Stimulated activated CD8-positive, alpha-beta memory T cell treated with anti-CD3 and anti-CD28 coated beads, Interleukin-15, amount 100 ng/mL, for 48 hours (primary cell): ENCODE results near the gene RARA.
"Not testable (repeated sequence)": the region's sequence is repeated elsewhere in the genome, so short reads cannot be mapped to it uniquely, and the experiment has no call there.

Source experiments
- DNase-seq, 2 donors: peaks; one replicate each; pipeline ENCODE4 v3.0.0-alpha.2; 2020; ENCODE audit warnings: low read depth in 2 of 2

The RARA gene

GRCh38 chr17:40358323-40359038 is 49.5 kb downstream of the RARA start:
- peak; percentile 76 to 79 for DNase-seq

DNA sequence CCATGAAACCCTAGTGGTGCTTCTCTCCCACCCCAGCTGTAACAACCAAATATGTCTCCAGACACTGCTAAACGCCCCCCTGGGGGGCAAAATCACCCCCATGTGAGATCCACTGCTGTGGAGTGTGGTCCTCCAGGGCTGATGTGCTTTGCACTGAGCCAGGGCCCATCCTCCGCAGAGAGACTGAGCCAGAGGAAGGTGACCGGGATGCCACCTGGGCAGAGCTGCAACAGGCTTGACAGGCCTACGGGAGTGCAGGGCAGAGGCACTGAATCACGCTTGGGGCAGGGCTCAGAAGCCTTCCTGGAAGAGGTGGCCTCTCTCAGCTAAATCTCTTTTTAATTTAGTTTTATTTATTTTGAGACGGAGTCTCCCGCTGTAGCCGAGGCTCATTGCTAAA is 51.1 kb downstream of the RARA start:
- DNase-seq = no peak

DNA sequence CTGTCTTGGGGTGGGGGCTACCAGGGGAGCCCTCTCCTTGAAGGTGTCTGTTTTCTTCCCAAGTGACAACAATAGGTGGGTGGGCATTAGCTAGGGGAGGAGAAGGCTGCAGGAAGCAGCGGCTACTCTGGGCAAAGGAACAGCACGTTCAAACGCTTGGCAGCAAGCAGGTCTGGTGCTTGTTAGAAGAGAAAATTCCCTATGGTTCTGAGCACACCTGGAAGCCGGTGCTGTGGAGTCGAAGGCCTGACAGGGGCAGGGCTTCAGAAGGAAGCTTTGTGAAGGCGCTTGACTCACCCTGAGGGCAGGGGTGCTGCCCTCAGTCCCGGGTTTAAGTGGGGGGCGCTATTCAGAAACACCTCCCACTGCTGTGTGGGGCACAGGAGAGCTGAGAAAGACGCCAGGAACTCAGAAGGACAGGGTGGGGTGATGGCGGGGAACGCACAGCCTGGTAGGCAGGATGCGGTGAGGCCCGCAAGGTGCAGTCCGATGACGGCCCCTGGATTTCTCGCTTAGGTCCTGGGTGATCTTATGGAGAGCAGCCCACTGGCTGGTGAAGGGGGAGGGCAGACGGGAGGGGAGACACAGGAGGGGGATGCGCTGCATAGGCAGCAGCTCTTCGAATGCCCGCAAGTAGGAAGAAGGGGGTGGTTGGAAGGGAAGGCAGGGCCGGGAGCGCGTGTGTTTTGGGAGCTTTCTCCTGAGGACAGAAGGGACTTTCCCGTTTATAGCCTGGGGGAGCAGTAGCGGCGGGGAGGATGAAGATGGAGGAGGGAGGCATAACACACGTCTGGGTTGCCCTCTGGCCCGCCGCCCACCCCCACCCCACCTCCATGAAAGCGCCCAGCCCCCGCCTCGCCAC is 52.3 kb downstream of the RARA start:
- no peak for DNase-seq

DNA sequence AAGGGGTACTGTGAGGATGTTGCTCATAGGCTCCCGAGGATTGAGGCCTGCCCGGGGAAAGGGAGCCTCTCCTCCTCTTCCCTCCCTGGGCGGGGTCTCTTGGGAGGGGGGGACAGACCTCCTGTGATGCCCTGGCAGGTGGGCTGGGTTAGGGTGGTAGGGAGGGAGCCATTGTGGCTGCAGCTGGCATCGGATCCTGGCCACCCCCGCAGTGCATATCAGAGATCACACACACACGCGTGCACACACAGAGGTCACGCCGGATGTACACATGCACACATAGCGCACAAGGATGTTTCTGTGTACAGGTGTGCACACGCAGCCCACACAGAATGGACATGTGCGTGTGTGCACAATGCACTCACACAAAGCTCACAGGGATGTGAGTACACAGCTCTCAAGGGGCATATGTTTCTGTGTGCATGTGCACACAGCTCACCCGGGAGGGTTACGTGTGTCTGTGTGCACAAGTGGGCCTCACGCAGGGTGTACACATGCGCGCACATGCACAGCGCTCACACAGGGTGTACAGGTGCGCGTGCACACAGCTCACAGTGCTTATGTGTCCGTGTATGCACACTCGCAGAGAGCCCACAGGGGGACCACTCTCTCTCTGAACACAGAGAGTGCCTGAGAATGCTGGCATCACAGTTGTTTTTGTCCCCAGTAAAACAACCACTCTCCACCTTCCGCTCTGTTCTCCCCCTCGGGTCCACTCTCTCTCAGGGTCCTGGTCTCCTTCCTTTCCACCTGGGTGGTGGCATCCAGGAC is 53.1 kb downstream of the RARA start:
- no peak for DNase-seq

GRCh38 chr17:40362696-40363110 is 53.7 kb downstream of the RARA start:
- peak; percentile 77 to 79 for DNase-seq

DNA sequence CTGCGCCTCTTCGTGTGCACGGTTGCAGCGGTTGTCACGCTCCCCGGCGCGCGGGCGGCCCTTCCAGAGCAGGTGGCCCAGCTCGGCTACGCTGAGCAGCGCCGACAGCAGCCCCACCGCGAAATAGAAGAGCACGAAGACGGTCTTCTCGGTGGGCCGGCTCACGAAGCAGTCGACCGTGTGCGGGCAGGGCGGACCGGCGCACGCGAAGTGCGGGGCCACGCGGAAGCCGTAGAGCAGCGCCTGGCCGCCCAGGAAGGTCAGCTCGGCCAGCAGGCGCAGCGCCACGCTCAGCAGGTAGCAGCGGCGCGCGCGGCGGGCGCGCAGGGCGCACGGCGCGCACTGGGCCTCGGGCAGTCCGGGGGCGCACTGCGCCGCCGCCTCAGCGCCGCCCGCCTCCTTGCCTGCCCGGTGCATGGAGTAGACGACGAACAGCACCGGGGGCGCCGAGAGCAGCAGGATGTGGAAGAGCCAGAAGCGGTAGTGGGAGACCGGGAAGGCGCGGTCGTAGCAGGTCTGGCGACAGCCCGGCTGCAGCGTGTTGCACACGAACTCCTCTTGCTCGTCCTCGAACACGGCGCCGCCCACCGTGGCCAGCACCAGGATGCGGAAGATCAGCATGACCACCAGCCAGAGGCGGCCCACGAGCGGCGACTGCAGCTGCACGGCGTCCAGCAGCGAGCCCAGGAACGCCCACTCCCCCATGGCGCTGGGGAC is 54.3 kb downstream of the RARA start:
- DNase-seq = no peak

DNA sequence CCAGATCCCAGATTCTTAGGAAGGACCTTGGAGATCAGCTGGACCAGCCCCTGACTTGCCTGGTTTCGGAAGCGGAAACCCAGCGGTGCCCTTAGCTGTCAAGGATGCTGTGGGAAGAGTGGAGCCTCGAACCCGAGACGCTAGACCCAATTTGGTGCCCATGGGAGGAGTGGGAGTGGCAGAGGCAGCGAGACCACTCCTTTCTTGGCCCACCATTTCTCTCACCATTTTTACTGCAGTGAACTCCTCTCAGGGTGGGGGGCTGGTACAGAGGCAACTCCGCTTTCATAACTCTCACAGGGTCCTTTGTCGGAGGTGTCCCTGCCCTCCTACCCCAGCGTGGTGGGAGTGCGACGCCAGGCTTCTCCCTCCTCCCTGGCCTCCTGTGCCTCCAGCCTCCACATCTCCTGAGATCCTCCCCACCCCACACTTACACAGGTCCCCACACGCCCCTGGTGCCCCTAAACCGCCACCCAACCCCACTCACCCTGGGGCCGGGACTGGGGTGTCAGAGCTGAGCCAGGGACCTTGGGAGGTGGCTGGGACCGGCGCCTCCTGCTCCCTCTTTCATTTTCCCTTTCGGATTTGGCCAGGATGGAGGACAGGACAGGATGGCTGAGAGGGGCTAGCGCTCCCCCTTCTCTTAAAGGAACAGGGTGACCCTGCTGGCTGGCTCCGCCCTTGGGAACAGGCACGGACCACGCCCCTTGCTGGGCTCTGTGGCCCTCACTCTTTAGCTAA is 55.3 kb downstream of the RARA start, which contains the start of gene GJD3:
TSS of gene GJD3 (minus strand) at position 617 of the 741 bp plus-strand sequence. CDS start 922 bp downstream, outside the sequence.
- DNase-seq = no peak

- no peak for DNase-seq
Observed at GRCh38 chr17:40364906-40365305, 55.9 kb downstream of the RARA start.

DNA sequence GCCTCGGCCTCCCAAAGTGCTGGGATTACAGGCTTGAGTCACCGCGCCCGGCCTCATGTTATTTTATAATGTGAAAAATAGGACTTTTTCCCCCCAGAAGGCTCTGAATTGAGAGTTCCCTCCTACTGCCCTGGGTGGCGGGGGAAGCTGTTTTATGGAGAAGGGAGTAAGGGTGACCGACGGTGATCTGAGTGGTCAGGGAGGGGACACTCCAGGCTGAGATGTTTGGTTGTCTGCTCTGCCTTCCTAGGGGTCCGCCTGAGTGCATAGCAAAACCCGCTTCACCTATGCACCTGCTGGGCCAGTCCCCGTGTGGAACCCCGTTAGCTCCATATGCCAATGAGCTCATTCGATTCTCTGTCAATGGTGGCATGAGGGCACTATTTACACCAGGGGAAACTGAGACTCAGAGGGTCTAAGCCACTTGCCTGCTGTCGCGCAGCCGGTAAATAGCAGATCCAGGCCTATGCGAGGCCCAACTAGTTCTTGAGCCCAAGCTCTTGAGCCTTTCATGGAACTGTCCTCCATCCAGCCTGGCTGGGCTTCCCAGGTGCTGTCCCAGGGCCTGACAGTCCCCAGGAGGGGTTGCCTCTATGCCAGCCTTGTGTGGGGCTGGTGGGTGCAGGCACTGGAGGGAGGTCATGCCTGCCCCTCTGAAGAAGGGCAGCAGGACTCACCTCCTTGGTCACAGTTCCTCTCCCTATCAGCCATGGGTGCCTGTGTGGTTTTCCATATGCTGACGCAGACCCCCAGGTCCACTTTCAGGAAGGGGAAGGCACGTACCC is 57.3 kb downstream of the RARA start:
- no peak for DNase-seq

DNA sequence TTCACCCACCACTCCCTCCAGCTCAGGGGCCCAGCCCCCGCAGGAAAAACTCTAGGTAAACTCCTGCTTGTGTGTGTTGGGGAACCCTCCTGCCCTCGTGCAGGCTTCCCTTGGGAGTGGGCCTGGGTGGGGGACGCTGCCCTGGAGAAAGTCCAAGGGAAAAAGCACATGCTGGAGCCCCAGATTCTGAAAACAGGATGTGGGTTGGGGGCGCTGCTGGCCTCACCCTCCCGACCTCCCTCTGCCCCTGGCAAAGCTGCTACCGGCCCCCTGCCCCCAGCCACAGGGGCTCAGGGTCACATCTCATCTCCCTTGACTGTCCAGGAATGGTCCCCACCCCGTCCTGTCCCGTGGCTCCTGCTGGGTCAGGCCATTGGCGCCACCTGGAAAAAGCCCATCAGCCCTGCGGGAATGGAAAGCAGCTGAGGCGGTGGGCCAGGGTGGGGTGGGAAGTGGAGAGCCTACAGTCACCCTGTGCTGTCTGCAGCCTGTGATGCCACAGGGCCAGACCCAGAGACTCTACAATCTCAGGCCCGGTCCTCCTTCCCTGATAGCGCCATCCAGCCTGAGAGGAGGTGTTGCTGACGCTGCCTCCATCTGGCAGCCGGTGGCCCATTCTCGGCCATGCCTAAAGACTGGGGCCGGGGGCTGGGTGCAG is 58.0 kb downstream of the RARA start:
- DNase-seq = no peak

DNA sequence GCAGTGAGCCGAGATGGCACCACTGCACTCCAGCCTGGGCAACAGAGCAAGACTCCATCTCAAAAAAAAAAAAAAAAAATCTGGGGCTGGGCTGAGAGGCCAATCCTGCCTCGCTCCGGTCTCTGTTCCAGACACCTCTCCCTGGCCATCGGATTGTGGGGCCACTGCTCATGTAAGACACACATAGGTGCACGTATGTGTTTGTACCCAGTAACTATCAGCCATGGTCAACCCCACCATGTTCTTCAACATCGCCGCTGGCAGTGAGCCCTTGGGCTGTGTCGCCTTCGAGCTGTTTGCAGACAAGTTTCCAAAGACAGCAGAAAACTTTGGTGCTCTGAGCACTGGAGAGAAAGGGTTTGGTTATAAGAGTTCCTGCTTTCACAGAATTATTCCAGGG is 58.7 kb downstream of the RARA start:
- not testable (repeated sequence) for DNase-seq

- DNase-seq = no peak
Observed at GRCh38 chr17:40369923-40370322, 60.9 kb downstream of the RARA start.

DNA sequence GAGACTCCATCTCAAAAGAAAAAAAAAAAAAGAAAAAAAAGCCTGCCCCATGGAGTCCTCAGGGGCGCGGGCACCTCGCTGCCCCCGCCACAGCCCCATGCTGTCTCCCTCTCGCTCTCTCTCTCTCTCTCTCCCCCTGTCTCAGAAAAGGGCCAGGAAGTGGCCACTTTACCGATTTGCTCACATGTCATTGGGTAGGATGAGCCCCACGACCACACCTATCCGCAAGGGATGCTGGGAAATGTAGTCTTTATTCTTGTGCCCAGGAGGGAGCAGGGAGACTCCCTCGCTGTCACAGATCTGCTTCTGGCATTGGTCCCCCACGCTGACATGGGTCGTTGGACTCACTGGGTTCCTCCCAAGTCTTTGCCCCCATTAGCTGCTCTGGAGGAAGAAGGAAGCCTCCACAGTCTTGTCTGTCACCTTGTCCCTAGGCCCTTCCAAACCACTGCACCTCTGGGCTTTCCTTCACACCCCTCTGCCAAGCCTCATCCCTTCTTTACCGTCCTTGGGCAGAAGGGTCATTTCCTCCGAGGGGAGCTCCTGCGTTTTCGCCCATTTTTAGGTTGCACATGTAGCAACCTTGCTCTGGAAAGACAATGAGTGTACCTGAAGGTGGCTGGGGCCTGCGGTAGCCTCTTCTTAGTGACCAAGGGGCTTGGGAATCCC is 62.4 kb downstream of the RARA start:
- no peak for DNase-seq

- DNase-seq = no peak
Observed at GRCh38 chr17:40372031-40372430, 63.1 kb downstream of the RARA start.

- DNase-seq = not testable (repeated sequence)
Observed at GRCh38 chr17:40372644-40373043, 63.7 kb downstream of the RARA start.

DNA sequence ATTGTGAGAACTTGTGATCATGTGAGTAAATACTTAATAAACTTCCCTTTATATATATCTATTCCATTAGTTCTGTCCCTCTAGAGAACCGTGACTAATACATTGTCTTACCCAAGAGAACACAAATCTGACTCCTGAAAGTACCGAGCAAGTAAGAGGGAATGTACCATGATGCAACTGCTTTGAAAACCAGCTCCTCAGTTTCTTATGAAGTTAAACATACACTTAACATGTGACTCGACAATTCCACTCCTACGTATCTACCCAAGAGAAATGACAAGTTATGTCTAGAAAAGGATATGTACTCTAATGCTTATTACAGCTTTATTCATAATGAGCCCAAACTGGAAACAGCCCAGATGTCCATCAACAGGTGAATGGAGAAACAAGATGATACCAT is 64.3 kb downstream of the RARA start:
- DNase-seq = no peak

GRCh38 chr17:40373999-40374398 is 65.0 kb downstream of the RARA start:
- no peak for DNase-seq

DNA sequence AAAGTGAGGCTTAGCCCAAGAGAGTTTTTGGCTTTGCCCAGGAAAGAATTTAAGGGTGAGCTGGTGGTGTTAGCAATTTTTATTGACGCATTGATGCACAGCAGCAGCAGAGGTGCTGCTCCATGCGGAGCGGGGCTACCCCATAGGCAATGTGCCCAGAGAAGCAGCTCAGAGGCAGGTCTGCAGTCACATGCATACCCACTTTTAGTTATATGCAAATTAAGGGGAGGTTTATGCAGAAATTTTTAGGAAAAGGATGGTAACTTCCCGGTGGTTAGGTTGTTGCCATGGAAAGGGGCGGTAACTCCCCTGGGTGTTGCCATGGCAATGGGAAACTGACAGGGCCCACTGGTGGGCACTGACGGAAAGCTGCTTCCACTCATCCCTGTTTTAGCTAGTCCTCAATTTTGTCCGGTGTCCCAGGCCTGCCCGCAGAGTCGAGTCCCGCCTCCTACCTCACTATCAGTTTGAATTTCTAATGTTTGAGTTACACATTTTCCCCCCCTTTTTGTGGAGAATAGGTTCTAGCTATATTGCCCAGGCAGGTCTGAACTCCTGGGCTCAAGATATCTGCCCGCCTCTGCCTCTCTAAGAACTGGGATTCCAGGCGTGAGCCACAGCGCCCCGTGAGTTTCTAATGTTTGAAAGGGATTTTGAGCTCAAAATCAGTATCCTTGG is 66.0 kb downstream of the RARA start:
- no peak for DNase-seq
